GM23338 (cell line): Measurements from ENCODE around the gene CEP19. TPM values are rescaled to one million over a fixed set of nuclear protein-coding genes. Genes with fewer than 3 reads are reported as not detected.

Experiments
- CREB1 ChIP-seq: fragments of 250-450 bp; sonication (Bioruptor Pico); IDR thresholded peaks from 2 replicates; pipeline ENCODE4 v1.5.0; 2020; ENCODE audit warnings: low read depth, mild to moderate bottlenecking, moderate library complexity
- ETS1 ChIP-seq: IDR thresholded peaks from 2 replicates; pipeline ENCODE4 v1.6.1; 2016; ENCODE audit warnings: antibody characterized with exemption
- EZH2 ChIP-seq: fragments of 200-600 bp; sonication (generic); IDR thresholded peaks from one replicate; pipeline ENCODE4 v1.8.0; 2017; ENCODE audit warnings: antibody characterized with exemption, mild to moderate bottlenecking, low read depth; ENCODE audit not compliant: unreplicated experiment
- EZH2phosphoT487 ChIP-seq: fragments of 200-600 bp; sonication (generic); IDR thresholded peaks from one replicate; pipeline ENCODE4 v1.8.1; 2018; ENCODE audit warnings: antibody characterized with exemption; ENCODE audit not compliant: unreplicated experiment
- POLR2AphosphoS5 ChIP-seq: IDR thresholded peaks from 2 replicates; pipeline ENCODE4 v1.6.1; 2016; ENCODE audit warnings: antibody characterized with exemption, low read depth
- REST ChIP-seq: IDR thresholded peaks from one replicate; pipeline ENCODE4 v1.6.1; 2018; ENCODE audit warnings: antibody characterized with exemption; ENCODE audit not compliant: unreplicated experiment
- STAT1 ChIP-seq: IDR thresholded peaks from one replicate; pipeline ENCODE4 v1.6.1; 2016; ENCODE audit warnings: antibody characterized with exemption; ENCODE audit not compliant: unreplicated experiment
- ZNF114 ChIP-seq: fragments of 250-450 bp; sonication (Bioruptor Pico); IDR thresholded peaks from 2 replicates; pipeline ENCODE4 v1.5.0; 2020; ENCODE audit warnings: mild to moderate bottlenecking, moderate library complexity
- ZNF331 ChIP-seq: fragments of 250-450 bp; sonication (Bioruptor Pico); IDR thresholded peaks from 2 replicates; pipeline ENCODE4 v1.5.0; 2020; ENCODE audit warnings: low read depth, mild to moderate bottlenecking, moderate library complexity
- ZNF462 ChIP-seq: fragments of 250-450 bp; sonication (Bioruptor Pico); IDR thresholded peaks from 2 replicates; pipeline ENCODE4 v1.5.0; 2020; ENCODE audit warnings: mild to moderate bottlenecking, moderate library complexity
- polyA plus RNA-seq: library from polyadenylated mRNA; unstranded; fragments of >200 nt; fragmentation: Nextera tagmentation; extraction: Ambion mirVana; gene quantifications from 2 replicates; pipeline ENCODE4 v1.2.1, GENCODE V29; 2016
- total RNA-seq: library from RNA; depleted of rRNA; stranded (reverse); fragments of >200 nt; shearing (Covaris generic); gene quantifications from 2 replicates; pipeline ENCODE4 v1.2.3, GENCODE V29; 2014

CEP19 gene
- total and polyA plus RNA-seq, 2 experiments from 2014 or later: 1.6 to 2.5 TPM

- TF ChIP-seq ZNF462 (CRISPR knock-in tag) (no peak), ETS1 (no peak), ZNF331 (CRISPR knock-in tag) (no peak), ZNF114 (CRISPR knock-in tag) (no peak), STAT1 (no peak), EZH2phosphoT487 (no peak), POLR2AphosphoS5 (no peak), REST (no peak), CREB1 (CRISPR knock-in tag) (no peak), EZH2 (no peak)
Observed at GRCh38 chr3:196753201-196753600, 41.2 kb upstream of the CEP19 start (continued).
